Measurements from ENCODE around the gene FTL. TPM values are rescaled to one million over a fixed set of nuclear protein-coding genes. Genes with fewer than 3 reads are reported as not detected.

The FTL gene
- total and polyA plus RNA-seq, 2 donors (not counting 3 experiments of a cell fraction or from before 2014, with no cell fraction given) = 1,937 to 2,748 TPM

GRCh38 chr19:49009828-49010227 is 44.7 kb downstream of the FTL start:
- Histone ChIP-seq H3K79me2 (ENCODE audit: control insufficient read depth, insufficient read depth, low read length) (no peaks in the 10 kb centered on the region), H3K4me1 (ENCODE audit: control insufficient read depth, extremely low read depth, insufficient read depth, low read length) (no peaks in the 10 kb centered on the region), H3K9ac (replicated peaks; ENCODE audit: extremely low read depth, insufficient read depth, low read length) (no peak overlapping the region), H4K20me1 (replicated peaks; ENCODE audit: control insufficient read depth, extremely low read depth, insufficient read depth, low read length) (no peaks in the 10 kb centered on the region), H3K36me3 (ENCODE audit: control insufficient read depth in 2 of 2, extremely low read depth in 1 of 2, insufficient read depth in 2 of 2, low read length in 2 of 2) (peaks cover 3 to 38% of the 10 kb centered on the region in 2 experiments), H2AFZ (ENCODE audit: low read depth, low read length) (no peak overlapping the region), H3K9me1 (replicated peaks; ENCODE audit: control insufficient read depth, extremely low read depth, insufficient read depth, low read length) (no peaks in the 10 kb centered on the region), H3K27me3 (ENCODE audit: control insufficient read depth in 2 of 2, insufficient read depth in 2 of 2, low read length in 2 of 2) (no peaks in the 10 kb centered on the region), H3K27ac (ENCODE audit: insufficient read depth, low read depth, low read length) (no peak overlapping the region), H3K9me3 (replicated peaks; ENCODE audit: control insufficient read depth, insufficient read depth, low read length) (no peaks in the 10 kb centered on the region), H3K4me3 (replicated peaks in 1 of 3; ENCODE audit: insufficient read depth in 1 of 3, low read depth in 1 of 3, low read length in 3 of 3) (no peak overlapping the region), H3K4me2 (ENCODE audit: insufficient read depth, low read length) (no peak overlapping the region)
- ChIA-PET POLR2A (no interaction called here), CTCF (interaction anchor here (1.0 to 7.2 kb wide), 6 partner anchors 10 to 189 kb away, joined by 3 to 59 read pairs (median 4); partner anchors contain the start of genes GYS1 and RUVBL2)
- no peak for FAIRE-seq
- no TSS peak for BruUV-seq (replicated peaks)
- intact Hi-C loops (cut with micrococcal nuclease) = no loop called here
- no peak for DNase-seq (ENCODE audit: low read depth, low spot score)
- dilution Hi-C loops (cut with MboI; ENCODE audit: extremely low pct_ligation_motif_present, low sequenced_read_pairs) = no loop called here
- TF ChIP-seq, protein P1, sequence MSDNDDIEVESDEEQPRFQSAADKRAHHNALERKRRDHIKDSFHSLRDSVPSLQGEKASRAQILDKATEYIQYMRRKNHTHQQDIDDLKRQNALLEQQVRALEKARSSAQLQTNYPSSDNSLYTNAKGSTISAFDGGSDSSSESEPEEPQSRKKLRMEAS (IDR thresholded peaks at IDR 0.05; ENCODE audit: insufficient read depth, insufficient read length) = no peak
- TF ChIP-seq, protein P2, sequence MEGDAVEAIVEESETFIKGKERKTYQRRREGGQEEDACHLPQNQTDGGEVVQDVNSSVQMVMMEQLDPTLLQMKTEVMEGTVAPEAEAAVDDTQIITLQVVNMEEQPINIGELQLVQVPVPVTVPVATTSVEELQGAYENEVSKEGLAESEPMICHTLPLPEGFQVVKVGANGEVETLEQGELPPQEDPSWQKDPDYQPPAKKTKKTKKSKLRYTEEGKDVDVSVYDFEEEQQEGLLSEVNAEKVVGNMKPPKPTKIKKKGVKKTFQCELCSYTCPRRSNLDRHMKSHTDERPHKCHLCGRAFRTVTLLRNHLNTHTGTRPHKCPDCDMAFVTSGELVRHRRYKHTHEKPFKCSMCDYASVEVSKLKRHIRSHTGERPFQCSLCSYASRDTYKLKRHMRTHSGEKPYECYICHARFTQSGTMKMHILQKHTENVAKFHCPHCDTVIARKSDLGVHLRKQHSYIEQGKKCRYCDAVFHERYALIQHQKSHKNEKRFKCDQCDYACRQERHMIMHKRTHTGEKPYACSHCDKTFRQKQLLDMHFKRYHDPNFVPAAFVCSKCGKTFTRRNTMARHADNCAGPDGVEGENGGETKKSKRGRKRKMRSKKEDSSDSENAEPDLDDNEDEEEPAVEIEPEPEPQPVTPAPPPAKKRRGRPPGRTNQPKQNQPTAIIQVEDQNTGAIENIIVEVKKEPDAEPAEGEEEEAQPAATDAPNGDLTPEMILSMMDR (IDR thresholded peaks at IDR 0.05; ENCODE audit: extremely low read depth in 1 of 2, insufficient read depth in 1 of 2, low read depth in 1 of 2, low read length in 2 of 2) = no peak
- TF ChIP-seq POLR2A (IDR thresholded peaks at IDR 0.05; ENCODE audit: low read depth, low read length) (no peak), EZH2 (IDR thresholded peaks at IDR 0.05; ENCODE audit: borderline replicate concordance, low read depth, low read length, severe bottlenecking) (no peak)

GRCh38 chr19:49010453-49010852 is 45.3 kb downstream of the FTL start:
- Histone ChIP-seq H3K27me3 (ENCODE audit: control insufficient read depth in 2 of 2, insufficient read depth in 2 of 2, low read length in 2 of 2) (no peaks in the 10 kb centered on the region), H4K20me1 (replicated peaks; ENCODE audit: control insufficient read depth, extremely low read depth, insufficient read depth, low read length) (no peaks in the 10 kb centered on the region), H3K4me3 (replicated peaks in 1 of 3; ENCODE audit: insufficient read depth in 1 of 3, low read depth in 1 of 3, low read length in 3 of 3) (no peak overlapping the region), H3K36me3 (ENCODE audit: control insufficient read depth in 2 of 2, extremely low read depth in 1 of 2, insufficient read depth in 2 of 2, low read length in 2 of 2) (peaks cover 0 to 38% of the 10 kb centered on the region in 2 experiments), H3K4me1 (ENCODE audit: control insufficient read depth, extremely low read depth, insufficient read depth, low read length) (no peaks in the 10 kb centered on the region), H3K79me2 (ENCODE audit: control insufficient read depth, insufficient read depth, low read length) (no peaks in the 10 kb centered on the region), H3K9me1 (replicated peaks; ENCODE audit: control insufficient read depth, extremely low read depth, insufficient read depth, low read length) (no peaks in the 10 kb centered on the region), H3K9ac (replicated peaks; ENCODE audit: extremely low read depth, insufficient read depth, low read length) (no peak overlapping the region), H3K4me2 (ENCODE audit: insufficient read depth, low read length) (no peak overlapping the region), H2AFZ (ENCODE audit: low read depth, low read length) (no peak overlapping the region), H3K27ac (ENCODE audit: insufficient read depth, low read depth, low read length) (no peak overlapping the region), H3K9me3 (replicated peaks; ENCODE audit: control insufficient read depth, insufficient read depth, low read length) (no peaks in the 10 kb centered on the region)
- TF ChIP-seq MYC (IDR thresholded peaks at IDR 0.05; ENCODE audit: low read depth, low read length) (no peak), JUN (IDR thresholded peaks at IDR 0.05; ENCODE audit: borderline replicate concordance, insufficient read depth, insufficient read length, low read depth) (no peak), EZH2 (IDR thresholded peaks at IDR 0.05; ENCODE audit: borderline replicate concordance, low read depth, low read length, severe bottlenecking) (no peak), POLR2A (IDR thresholded peaks at IDR 0.05; ENCODE audit: low read depth, low read length) (no peak), POLR2AphosphoS5 (IDR thresholded peaks at IDR 0.05; ENCODE audit: insufficient read depth, low read depth, low read length) (no peak), FOS (IDR thresholded peaks at IDR 0.05; ENCODE audit: borderline replicate concordance, insufficient read depth, low read length) (no peak), GATA2 (IDR thresholded peaks at IDR 0.05; ENCODE audit: insufficient read depth, insufficient read length, low read depth, low read length) (no peak)
- TF ChIP-seq, protein P1 (IDR thresholded peaks at IDR 0.05; ENCODE audit: insufficient read depth, insufficient read length) = no peak
- TF ChIP-seq, protein P2 (IDR thresholded peaks at IDR 0.05; ENCODE audit: extremely low read depth in 1 of 2, insufficient read depth in 1 of 2, low read depth in 1 of 2, low read length in 2 of 2) = no peak
- no TSS peak for BruUV-seq (replicated peaks)
- DNase-seq (ENCODE audit: low read depth, low spot score) (no peak), FAIRE-seq (no peak)
- ChIA-PET POLR2A (no interaction called here), CTCF (interaction anchor here (1.6 to 7.2 kb wide), 2 partner anchors 10 to 188 kb away, joined by 7 to 59 read pairs; no protein-coding TSS in a partner anchor)
- dilution Hi-C loops (cut with MboI; ENCODE audit: extremely low pct_ligation_motif_present, low sequenced_read_pairs) = no loop called here
- intact Hi-C loops (cut with micrococcal nuclease) = no loop called here
